ENCODE data around the gene PNPLA8. TPM values are rescaled to one million over a fixed set of nuclear protein-coding genes. Genes with fewer than 3 reads are reported as not detected.
"Not testable (repeated sequence)": the region's sequence is repeated elsewhere in the genome, so short reads cannot be mapped to it uniquely, and the experiment has no call there.

PNPLA8 gene
- total RNA-seq, 1 donor from 2014 or later: 4.4 TPM

DNA sequence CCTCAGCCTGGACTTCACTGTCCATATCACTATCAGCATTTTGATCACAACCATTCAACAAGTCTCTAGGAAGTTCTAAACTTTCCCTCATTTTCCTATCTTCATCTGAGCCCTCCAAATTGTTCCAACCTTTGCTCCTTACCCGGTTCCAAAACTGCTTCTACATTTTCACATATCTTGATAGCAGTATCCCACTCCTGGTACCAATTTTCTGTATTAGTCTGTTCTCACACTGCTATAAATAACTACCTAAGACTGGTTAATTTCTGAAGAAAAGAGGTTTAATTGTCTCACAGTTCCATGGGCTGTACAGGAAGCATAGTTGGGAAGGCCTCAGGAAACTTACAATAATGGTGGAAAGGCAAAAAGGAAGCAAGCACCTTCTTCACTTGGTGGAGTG lies 31.7 kb upstream of the PNPLA8 start:
- TF ChIP-seq, protein P1, sequence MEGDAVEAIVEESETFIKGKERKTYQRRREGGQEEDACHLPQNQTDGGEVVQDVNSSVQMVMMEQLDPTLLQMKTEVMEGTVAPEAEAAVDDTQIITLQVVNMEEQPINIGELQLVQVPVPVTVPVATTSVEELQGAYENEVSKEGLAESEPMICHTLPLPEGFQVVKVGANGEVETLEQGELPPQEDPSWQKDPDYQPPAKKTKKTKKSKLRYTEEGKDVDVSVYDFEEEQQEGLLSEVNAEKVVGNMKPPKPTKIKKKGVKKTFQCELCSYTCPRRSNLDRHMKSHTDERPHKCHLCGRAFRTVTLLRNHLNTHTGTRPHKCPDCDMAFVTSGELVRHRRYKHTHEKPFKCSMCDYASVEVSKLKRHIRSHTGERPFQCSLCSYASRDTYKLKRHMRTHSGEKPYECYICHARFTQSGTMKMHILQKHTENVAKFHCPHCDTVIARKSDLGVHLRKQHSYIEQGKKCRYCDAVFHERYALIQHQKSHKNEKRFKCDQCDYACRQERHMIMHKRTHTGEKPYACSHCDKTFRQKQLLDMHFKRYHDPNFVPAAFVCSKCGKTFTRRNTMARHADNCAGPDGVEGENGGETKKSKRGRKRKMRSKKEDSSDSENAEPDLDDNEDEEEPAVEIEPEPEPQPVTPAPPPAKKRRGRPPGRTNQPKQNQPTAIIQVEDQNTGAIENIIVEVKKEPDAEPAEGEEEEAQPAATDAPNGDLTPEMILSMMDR (IDR thresholded peaks at IDR 0.05): no peak
- DNase-seq (ENCODE audit: low spot score in 2 of 2): no peak
- Histone ChIP-seq H3K27ac (no peak overlapping the region), H3K4me3 (no peak overlapping the region), H3K4me1 (no peaks in the 10 kb centered on the region), H3K36me3 (no peaks in the 10 kb centered on the region), H3K9me3 (peaks cover 11 to 45% of the 10 kb centered on the region in 2 donors), H3K27me3 (no peaks in the 10 kb centered on the region)
- intact Hi-C loops (cut with DNase I): no loop called here

DNA sequence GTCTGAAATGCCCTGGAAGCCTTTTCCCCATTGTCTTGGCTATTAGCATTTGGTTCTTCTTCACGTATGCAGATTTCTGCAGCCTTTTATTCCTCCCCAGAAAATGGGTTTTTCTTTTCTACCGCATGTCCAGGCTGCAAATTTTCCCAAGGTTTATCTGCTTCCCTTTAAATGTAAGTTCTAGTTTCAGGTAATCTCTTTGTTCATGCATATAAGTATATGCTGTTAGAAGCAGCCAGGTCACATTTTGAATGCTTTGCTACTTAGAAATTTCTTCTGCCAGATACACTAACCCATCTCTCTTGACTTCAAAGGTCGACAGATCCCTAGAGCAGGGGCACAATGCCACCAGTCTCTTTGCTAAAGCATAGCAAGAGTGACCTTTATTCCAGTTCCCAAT lies 31.3 kb upstream of the PNPLA8 start:
- H3K4me1 ChIP-seq: no peaks in the 10 kb centered on the region
- DNase-seq (ENCODE audit: low spot score in 2 of 2): no peak
- TF ChIP-seq, protein P1 (IDR thresholded peaks at IDR 0.05): no peak
- H3K27me3 ChIP-seq: no peaks in the 10 kb centered on the region
- no peak overlapping the region for H3K4me3 ChIP-seq
- H3K27ac ChIP-seq: no peak overlapping the region
- H3K9me3 ChIP-seq: peaks cover 11 to 43% of the 10 kb centered on the region in 2 donors
- intact Hi-C loops (cut with DNase I): no loop called here
- H3K36me3 ChIP-seq: no peaks in the 10 kb centered on the region

DNA sequence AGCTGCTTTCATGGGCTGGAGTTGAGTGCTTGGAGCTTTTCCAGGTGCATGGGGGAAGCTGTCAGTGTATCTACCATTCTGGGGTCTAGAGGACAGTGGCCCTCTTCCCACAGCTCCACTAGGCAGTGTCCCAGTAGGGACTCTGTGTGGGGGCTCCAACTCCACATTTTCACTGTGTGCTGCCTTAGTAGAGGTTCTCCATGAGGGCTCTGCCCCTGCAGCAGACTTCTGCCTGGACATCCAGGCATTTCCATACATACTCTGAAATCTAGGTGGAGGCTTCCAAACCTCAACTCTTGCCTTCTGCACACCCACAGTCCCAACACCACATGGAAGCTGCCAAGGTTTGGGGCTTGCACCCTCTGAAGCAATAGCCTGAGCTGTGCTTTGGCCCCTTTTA lies 30.7 kb upstream of the PNPLA8 start:
- intact Hi-C loops (cut with DNase I); H3K36me3 ChIP-seq; H3K27me3 ChIP-seq; DNase-seq (ENCODE audit: low spot score in 2 of 2); H3K4me1 ChIP-seq; H3K27ac ChIP-seq; H3K4me3 ChIP-seq: not testable (repeated sequence)
- peaks cover 11 to 41% of the 10 kb centered on the region in 2 donors for H3K9me3 ChIP-seq

DNA sequence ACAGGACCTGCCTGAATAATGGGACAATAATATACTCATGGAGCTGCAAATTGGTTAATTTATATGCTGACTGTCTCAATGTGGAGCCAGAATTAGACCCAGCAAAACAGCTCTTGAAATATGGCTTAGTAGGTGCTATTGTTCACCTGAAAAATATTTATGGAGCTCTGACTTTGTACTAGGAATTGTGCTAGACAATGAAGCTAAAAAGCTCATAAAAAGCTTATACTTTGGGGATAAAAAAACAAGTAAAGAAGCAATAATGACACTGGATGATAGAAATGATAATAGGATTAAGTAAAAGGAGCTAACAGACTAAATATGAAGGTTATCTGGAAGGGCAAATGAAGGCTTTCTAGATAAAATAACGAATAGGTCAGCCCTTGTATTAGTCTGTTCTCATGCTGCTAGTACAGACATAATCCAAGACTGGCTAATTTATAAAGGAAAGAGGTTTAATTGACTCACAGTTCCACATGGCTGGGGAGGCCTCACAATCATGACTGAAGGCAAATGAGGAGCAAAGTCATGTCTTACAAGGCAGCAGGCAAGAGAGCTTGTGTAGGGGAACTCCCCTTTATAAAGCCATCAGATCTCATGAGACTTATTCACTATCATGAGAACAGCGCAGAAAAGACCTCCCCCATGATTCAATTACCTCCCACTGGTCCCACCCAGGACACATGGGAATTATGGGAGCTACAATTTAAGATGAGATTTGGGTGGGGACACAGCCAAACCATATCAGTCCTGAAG lies 22.4 kb upstream of the PNPLA8 start:
- H3K4me1 ChIP-seq; H3K27me3 ChIP-seq; H3K4me3 ChIP-seq; H3K27ac ChIP-seq; H3K9me3 ChIP-seq; DNase-seq (ENCODE audit: low spot score in 2 of 2); H3K36me3 ChIP-seq; intact Hi-C loops (cut with DNase I): not testable (repeated sequence)

DNA sequence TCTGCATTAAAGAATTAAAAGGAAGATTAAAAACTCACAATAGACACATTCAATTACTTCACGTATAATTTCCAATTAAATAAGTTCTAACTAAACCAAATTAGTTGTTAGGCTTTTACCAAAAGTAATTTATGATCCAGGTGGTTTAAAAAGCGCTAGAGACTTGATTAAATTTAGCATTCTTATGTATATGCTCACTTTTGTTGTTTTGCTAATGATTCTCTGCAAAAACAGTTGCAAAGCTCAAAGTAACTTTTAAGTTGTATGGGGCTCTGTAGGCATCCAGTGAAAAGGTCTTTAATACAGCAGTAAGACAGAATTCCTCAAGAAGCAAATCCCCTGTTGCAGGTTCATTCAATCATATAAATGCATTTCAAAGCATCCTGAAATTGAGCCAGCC lies 15.5 kb upstream of the PNPLA8 start:
- Histone ChIP-seq H3K27ac (no peak overlapping the region), H3K9me3 (no peaks in the 10 kb centered on the region)
- intact Hi-C loops (cut with DNase I): no loop called here

DNA sequence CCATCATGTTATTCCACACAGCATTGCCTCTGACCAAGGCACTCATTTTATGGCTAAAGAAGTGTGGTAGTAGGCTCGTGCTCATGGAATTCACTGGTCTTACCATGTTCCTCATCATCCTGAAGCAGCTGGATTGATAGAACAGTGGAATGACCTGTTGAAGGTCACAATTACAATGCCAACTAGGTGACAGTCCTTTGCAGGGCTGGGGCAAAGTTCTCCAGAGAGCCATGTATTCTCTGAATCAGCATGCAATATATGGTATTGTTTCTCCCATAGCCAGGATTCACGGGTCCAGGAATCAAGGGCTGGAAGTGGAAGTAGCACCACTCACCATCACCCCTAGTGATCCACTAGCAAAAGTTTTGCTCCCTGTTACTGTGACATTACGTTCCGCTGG lies 12.8 kb upstream of the PNPLA8 start:
- H3K27me3 ChIP-seq; H3K4me1 ChIP-seq; H3K27ac ChIP-seq; H3K9me3 ChIP-seq; DNase-seq (ENCODE audit: low spot score in 2 of 2); intact Hi-C loops (cut with DNase I); H3K4me3 ChIP-seq; H3K36me3 ChIP-seq: not testable (repeated sequence)

More for the DNA sequence above, 15.5 kb upstream of the PNPLA8 start:
- TF ChIP-seq, protein P1 (IDR thresholded peaks at IDR 0.05): no peak
- no peaks in the 10 kb centered on the region for H3K27me3 ChIP-seq
- DNase-seq (ENCODE audit: low spot score in 2 of 2): no peak
- H3K36me3 ChIP-seq: no peaks in the 10 kb centered on the region
- no peaks in the 10 kb centered on the region for H3K4me1 ChIP-seq
- no peak overlapping the region for H3K4me3 ChIP-seq

DNA sequence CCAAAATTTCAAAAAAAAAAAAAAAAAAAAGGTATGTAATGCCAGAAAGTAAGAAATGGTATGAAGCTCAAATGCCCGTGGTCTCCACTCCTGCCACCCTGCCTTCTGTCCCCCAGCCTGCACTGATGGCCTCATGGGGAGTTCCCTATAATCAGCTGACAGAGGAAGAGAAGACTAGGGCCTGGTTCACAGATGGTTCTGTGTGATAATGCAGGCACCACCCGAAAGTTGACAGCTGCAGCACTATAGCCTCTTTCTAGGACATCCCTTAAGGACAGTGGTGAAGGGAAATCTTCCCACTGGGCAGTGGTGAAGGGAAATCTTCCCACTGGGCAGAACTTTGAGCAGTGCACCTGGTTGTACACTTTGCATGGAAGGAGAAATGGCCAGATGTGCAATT lies 12.3 kb upstream of the PNPLA8 start:
- H3K4me1 ChIP-seq; DNase-seq (ENCODE audit: low spot score in 2 of 2); H3K9me3 ChIP-seq; H3K4me3 ChIP-seq; intact Hi-C loops (cut with DNase I); H3K27ac ChIP-seq; H3K36me3 ChIP-seq; H3K27me3 ChIP-seq: not testable (repeated sequence)

DNA sequence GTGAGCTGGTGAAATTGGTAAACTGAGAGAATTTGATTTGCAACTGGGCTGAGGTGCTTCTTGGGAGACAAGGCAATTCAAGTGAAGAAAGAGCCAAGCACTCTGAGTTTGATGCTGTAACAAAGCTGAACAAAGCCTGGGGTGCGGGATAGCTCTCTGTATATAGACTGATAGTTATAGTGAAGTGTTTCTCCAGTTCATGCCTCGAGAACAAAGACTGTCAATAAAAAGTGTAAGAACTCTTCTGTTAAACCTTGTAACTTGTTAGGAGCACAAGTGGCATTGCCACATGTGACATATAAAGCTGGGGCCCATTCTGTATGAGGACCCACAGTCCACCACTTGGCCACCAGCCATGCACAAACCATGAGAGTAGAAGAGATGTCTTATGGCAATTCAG lies 11.3 kb upstream of the PNPLA8 start:
- no peaks in the 10 kb centered on the region for H3K9me3 ChIP-seq

More for the DNA sequence above, 11.3 kb upstream of the PNPLA8 start:
- H3K27me3 ChIP-seq: no peaks in the 10 kb centered on the region
- DNase-seq (ENCODE audit: low spot score in 2 of 2): no peak
- no peak overlapping the region for H3K4me3 ChIP-seq
- no peaks in the 10 kb centered on the region for H3K36me3 ChIP-seq
- intact Hi-C loops (cut with DNase I): no loop called here
- no peaks in the 10 kb centered on the region for H3K4me1 ChIP-seq
- H3K27ac ChIP-seq: no peak overlapping the region
- TF ChIP-seq, protein P1 (IDR thresholded peaks at IDR 0.05): no peak

Measured in ascending aorta (tissue), 2 donors.